ENCODE measurements around the gene GPR65. TPM values are rescaled to one million over a fixed set of nuclear protein-coding genes. Genes with fewer than 3 reads are reported as not detected.

Gene GPR65
- total RNA-seq, 1 experiment from 2014 or later = not detected

DNA sequence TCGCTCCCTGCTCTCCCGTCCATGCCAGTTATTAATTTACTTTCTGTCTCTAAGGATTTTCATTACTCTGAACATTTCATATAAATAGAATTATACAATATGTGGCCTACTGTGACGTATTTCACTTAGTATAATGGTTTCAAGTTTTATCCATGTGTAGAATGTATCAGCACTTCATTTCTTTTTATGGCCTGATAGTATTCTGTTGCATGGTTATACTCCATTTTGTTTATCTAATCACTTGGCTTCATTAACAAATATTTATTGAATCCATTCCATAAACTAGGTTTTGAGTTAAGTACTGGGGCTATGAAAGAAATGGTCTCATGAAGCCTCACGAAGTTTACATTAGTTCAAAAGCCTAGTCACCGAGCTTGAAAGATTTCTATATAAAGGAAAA lies 7.6 kb downstream of the GPR65 start:
- no peak overlapping the region for H2BK15ac ChIP-seq (ENCODE audit: low read depth, low read length)
- DNase-seq = no peak

More for the DNA sequence above, 7.6 kb downstream of the GPR65 start:
- H3K9me3 ChIP-seq (ENCODE audit: control insufficient read depth, low read depth, low read length) = no peaks in the 10 kb centered on the region
- no peak overlapping the region for H2BK12ac ChIP-seq (ENCODE audit: insufficient read length, low read depth, low read length)
- TF ChIP-seq, protein P1, sequence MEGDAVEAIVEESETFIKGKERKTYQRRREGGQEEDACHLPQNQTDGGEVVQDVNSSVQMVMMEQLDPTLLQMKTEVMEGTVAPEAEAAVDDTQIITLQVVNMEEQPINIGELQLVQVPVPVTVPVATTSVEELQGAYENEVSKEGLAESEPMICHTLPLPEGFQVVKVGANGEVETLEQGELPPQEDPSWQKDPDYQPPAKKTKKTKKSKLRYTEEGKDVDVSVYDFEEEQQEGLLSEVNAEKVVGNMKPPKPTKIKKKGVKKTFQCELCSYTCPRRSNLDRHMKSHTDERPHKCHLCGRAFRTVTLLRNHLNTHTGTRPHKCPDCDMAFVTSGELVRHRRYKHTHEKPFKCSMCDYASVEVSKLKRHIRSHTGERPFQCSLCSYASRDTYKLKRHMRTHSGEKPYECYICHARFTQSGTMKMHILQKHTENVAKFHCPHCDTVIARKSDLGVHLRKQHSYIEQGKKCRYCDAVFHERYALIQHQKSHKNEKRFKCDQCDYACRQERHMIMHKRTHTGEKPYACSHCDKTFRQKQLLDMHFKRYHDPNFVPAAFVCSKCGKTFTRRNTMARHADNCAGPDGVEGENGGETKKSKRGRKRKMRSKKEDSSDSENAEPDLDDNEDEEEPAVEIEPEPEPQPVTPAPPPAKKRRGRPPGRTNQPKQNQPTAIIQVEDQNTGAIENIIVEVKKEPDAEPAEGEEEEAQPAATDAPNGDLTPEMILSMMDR (conservative IDR thresholded peaks at IDR 0.05) = no peak
- no peak overlapping the region for H3K4me3 Mint-ChIP-seq
- 0 out of 7 replicates have a peak, but pooled peaks cover 0 to 4% (median 0%) of the 10 kb centered on the region in 3 experiments for H3K36me3 Mint-ChIP-seq (ENCODE audit: insufficient read depth in 1 of 3, low read depth in 3 of 3)
- no peak overlapping the region for H3K27ac ChIP-seq (ENCODE audit: insufficient read length, low read depth, low read length)
- H2BK20ac ChIP-seq (ENCODE audit: low read depth, low read length, poor library complexity, severe bottlenecking) = no peak overlapping the region
- H2BK5ac ChIP-seq (ENCODE audit: insufficient read length, low read length) = no peak overlapping the region
- H4K5ac ChIP-seq (ENCODE audit: insufficient read length, low read depth, low read length) = no peak overlapping the region
- no peak overlapping the region for H3K23ac ChIP-seq (ENCODE audit: insufficient read length, low read depth, low read length)
- no peak overlapping the region for H3K27ac Mint-ChIP-seq
- H2AFZ ChIP-seq (ENCODE audit: low read length) = no peak overlapping the region
- no peaks in the 10 kb centered on the region for H3K27me3 ChIP-seq (ENCODE audit: insufficient read depth, low read length)
- WGBS (ENCODE audit: extremely low coverage, insufficient read length, low lambda C conversion rate) = no CpG with 5 or more reads among the region's 5 CpGs
- no peak overlapping the region for H3K14ac ChIP-seq (ENCODE audit: insufficient read depth, low read length)
- H3K79me2 ChIP-seq (ENCODE audit: insufficient read depth, low read length) = no peaks in the 10 kb centered on the region
- no peaks in the 10 kb centered on the region for H3K4me1 Mint-ChIP-seq
- no peak overlapping the region for H3T11ph ChIP-seq (ENCODE audit: low read length)
- H3K4me1 ChIP-seq (ENCODE audit: insufficient read depth, low read length) = 0 out of 2 replicates have a peak, but pooled peaks cover 1% of the 10 kb centered on the region
- H3K79me1 ChIP-seq (ENCODE audit: insufficient read depth, low read depth, low read length, poor library complexity, severe bottlenecking) = no peaks in the 10 kb centered on the region
- no peak overlapping the region for H3K4me2 ChIP-seq (ENCODE audit: insufficient read depth, insufficient read length, low read length)
- no peak overlapping the region for H3K18ac ChIP-seq (ENCODE audit: insufficient read length, low read depth, low read length)
- no peak overlapping the region for H4K91ac ChIP-seq (ENCODE audit: insufficient read length, low read depth, low read length)
- H3K9me3 Mint-ChIP-seq = peaks cover 0 to 3% of the 10 kb centered on the region in 2 experiments; a peak in 1 of 5 replicates
- H3K27me3 Mint-ChIP-seq (ENCODE audit: low read depth) = no peaks in the 10 kb centered on the region
- H4K20me1 ChIP-seq (ENCODE audit: control insufficient read depth, insufficient read depth, insufficient read length) = no peaks in the 10 kb centered on the region
- H4K8ac ChIP-seq (replicated peaks; ENCODE audit: insufficient read length, low read depth, low read length) = no peak overlapping the region
- no peak overlapping the region for H3K9ac ChIP-seq (ENCODE audit: extremely low read depth, insufficient read length, low read length)
- H2BK120ac ChIP-seq (ENCODE audit: low read depth, low read length, poor library complexity, severe bottlenecking) = no peak overlapping the region
- H2AK5ac ChIP-seq (ENCODE audit: insufficient read length, low read length) = no peak overlapping the region
- H3K56ac ChIP-seq (ENCODE audit: insufficient read length, low read depth, low read length) = no peak overlapping the region
- H3K23me2 ChIP-seq (ENCODE audit: insufficient read length, low read depth, low read length, poor library complexity, severe bottlenecking) = no peaks in the 10 kb centered on the region
- no peak overlapping the region for H3K4ac ChIP-seq (ENCODE audit: low read depth, low read length)
